Left lung (tissue), 10 donors: ENCODE data around the gene CLDN22. TPM values are rescaled to one million over a fixed set of nuclear protein-coding genes. Genes with fewer than 3 reads are reported as not detected.

ENCODE experiments used
- ATAC-seq: fragments of 200-7000 bp; cut with Tn5 transposase; one replicate; pipeline ENCODE4 v1.9.1; 2020; ENCODE audit warnings: moderate library complexity
- DNase-seq, 4 donors: peaks; one replicate each; pipeline ENCODE4 v3.0.0-alpha.2; 2013 to 2020
- H3K27ac ChIP-seq, 2 donors: fragments of 200-600 bp; sonication (generic) in 1 of 2; one replicate each; pipeline versions ENCODE4 v1.5.0 to v1.8.0; 2020 to 2021
- H3K27me3 ChIP-seq, 2 donors: fragments of 200-600 bp; sonication (generic) in 1 of 2; one replicate each; pipeline versions ENCODE4 v1.5.0 to v1.8.0; 2020 to 2021
- H3K36me3 ChIP-seq, 2 donors: fragments of 200-600 bp; sonication (generic) in 1 of 2; one replicate each; pipeline versions ENCODE4 v1.5.0 to v1.8.0; 2020 to 2021
- H3K4me1 ChIP-seq, 2 donors: fragments of 200-600 bp; one replicate each; pipeline ENCODE4 v1.8.0; 2021
- H3K4me3 ChIP-seq, 2 donors: fragments of 200-600 bp; sonication (generic) in 1 of 2; one replicate each; pipeline versions ENCODE4 v1.5.0 to v1.8.0; 2020 to 2021; ENCODE audit warnings: mild to moderate bottlenecking in 1 of 2
- H3K9me3 ChIP-seq, 2 donors: fragments of 200-600 bp; sonication (generic) in 1 of 2; one replicate each; pipeline versions ENCODE4 v1.5.0 to v1.8.0; 2020 to 2021
- intact Hi-C, 2 donors: fragments of 100-400 bp; cut with DNase I; formaldehyde crosslinking; loops; one replicate each; pipeline versions ENCODE4 v1.11.2 to v1.14.2; 2022
- polyA plus RNA-seq, 6 donors: library from polyadenylated mRNA; unstranded; fragments of 120-200 nt; gene quantifications; one replicate each; pipeline ENCODE4 v1.2.1, GENCODE V29; 2013; ENCODE audit not compliant: insufficient read length in 6 of 6
- total RNA-seq, 2 donors: library from RNA; stranded (reverse); fragmentation: NEBNext Ultra II Directional; extraction: Animal tissue kit (Norgen Biotek cat#: 25700); gene quantifications; one replicate each; pipeline ENCODE4 v1.2.1, GENCODE V29; 2021
- TF ChIP-seq, protein P1 (sequence below), 2 donors: fragments of 200-600 bp; sonication (generic) in 1 of 2; IDR thresholded peaks; one replicate each; pipeline versions ENCODE4 v1.5.0 to v1.8.0; 2021; ENCODE audit warnings: antibody characterized with exemption in 2 of 2
- donor health status: DM: no; HTN: yes; CAD: no.
- donor health status: DM: no; HTN: no; CAD: no.

The CLDN22 gene
- total and polyA plus RNA-seq, 8 donors = 0.45 to 0.74 (median 0.60) TPM; not detected in 3

DNA sequence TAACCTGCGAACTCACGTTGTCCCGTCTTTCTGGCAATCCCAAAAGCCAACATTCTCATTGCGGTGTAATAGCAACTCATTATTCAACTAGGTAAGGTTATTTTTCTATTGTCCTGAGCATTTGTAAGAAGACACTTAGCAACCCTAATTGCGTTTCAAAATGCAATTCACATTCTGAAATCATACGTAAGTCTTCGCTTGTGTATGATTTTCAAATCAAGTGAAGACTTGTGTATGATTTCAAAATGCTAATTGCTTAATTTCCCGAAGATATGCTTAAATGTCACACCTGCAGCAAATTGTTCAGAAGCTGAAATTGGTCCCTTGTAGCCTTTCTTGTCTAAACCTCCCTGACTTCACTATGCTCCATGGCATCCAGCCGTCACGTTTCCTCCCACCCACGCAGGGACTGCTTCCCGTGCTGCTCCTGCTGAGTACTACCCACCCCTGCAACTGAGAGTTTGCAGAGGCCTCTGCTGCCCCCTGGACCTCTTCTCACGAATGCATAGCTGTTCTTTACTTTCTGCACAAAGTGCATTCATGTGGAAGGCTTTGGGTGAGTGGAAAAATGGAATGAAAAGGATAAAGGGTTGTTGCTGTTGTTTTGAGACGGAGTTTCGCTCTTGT is 43.0 kb upstream of the CLDN22 start:
- no peaks in the 10 kb centered on the region for H3K4me1 ChIP-seq
- TF ChIP-seq, protein P1, sequence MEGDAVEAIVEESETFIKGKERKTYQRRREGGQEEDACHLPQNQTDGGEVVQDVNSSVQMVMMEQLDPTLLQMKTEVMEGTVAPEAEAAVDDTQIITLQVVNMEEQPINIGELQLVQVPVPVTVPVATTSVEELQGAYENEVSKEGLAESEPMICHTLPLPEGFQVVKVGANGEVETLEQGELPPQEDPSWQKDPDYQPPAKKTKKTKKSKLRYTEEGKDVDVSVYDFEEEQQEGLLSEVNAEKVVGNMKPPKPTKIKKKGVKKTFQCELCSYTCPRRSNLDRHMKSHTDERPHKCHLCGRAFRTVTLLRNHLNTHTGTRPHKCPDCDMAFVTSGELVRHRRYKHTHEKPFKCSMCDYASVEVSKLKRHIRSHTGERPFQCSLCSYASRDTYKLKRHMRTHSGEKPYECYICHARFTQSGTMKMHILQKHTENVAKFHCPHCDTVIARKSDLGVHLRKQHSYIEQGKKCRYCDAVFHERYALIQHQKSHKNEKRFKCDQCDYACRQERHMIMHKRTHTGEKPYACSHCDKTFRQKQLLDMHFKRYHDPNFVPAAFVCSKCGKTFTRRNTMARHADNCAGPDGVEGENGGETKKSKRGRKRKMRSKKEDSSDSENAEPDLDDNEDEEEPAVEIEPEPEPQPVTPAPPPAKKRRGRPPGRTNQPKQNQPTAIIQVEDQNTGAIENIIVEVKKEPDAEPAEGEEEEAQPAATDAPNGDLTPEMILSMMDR (IDR thresholded peaks at IDR 0.05) = no peak
- DNase-seq (no peak), ATAC-seq (no peak)
- H3K27ac ChIP-seq = no peak overlapping the region
- no peak overlapping the region for H3K4me3 ChIP-seq
- H3K9me3 ChIP-seq = no peaks in the 10 kb centered on the region
- H3K36me3 ChIP-seq = no peaks in the 10 kb centered on the region
- intact Hi-C loops = no loop called here
- no peaks in the 10 kb centered on the region for H3K27me3 ChIP-seq

DNA sequence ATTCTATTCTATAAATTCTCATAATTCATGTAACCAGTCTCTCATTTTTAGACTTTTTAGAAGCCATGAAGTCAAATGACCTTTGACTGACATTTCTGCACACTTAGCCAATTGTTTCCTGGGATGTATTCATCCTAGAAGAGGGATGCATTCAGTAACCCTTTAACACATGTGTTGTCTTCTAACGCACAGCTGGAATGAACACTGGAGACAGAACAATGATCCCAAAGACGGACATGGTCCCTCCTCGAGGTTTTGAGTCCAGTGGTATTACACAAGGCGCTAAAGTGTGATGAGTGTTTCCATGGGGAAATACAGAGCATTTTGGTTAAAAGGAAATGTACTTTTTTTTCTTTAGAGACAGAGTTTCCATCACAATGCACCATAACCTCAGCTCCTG is 42.0 kb upstream of the CLDN22 start:
- intact Hi-C loops = no loop called here
- H3K27me3 ChIP-seq = no peaks in the 10 kb centered on the region
- H3K4me1 ChIP-seq = no peaks in the 10 kb centered on the region
- H3K4me3 ChIP-seq = no peak overlapping the region
- ATAC-seq = no peak
- DNase-seq = no peak
- H3K36me3 ChIP-seq = no peaks in the 10 kb centered on the region
- no peaks in the 10 kb centered on the region for H3K9me3 ChIP-seq
- TF ChIP-seq, protein P1 (IDR thresholded peaks at IDR 0.05) = no peak
- H3K27ac ChIP-seq = no peak overlapping the region

DNA sequence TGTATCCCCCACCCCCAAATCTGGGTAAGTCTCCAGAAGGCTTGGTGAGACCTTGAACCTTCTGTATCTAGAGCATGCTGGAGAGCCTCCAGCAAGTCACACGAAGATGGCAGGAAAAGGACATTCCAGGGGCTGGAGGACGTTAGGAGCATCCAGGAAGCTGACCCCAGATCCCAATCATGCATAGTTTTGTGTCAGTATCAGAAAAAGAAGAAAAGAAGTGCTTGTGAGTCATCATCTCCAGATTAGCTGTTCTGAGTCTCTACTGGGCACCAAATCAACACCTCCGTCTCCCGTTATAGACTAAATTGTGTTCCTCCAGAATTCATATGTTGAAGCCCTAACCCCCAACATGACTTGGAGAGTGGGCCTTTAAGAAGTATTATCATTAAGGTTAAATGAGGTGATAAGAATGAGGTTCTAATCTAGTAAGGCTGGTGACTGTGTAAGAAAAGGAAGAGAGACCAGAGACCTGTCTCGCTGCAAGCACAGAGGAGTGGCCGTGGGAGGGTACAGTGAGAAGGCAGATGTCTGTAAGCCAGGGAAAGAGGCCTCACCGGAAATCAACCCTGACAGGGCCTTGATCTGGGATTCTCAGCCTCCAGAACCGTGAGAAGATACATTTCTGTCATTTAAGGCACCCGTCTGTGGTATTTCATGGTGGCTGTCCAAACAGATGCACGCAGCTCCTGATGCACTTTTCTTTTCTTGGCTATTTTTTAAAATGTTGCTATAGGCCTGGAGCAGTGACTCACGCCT is 40.3 kb upstream of the CLDN22 start:
- TF ChIP-seq, protein P1 (IDR thresholded peaks at IDR 0.05) = no peak
- ATAC-seq = no peak
- intact Hi-C loops = no loop called here
- Histone ChIP-seq H3K27ac (no peak overlapping the region), H3K36me3 (no peaks in the 10 kb centered on the region), H3K4me3 (no peak overlapping the region), H3K4me1 (no peaks in the 10 kb centered on the region), H3K27me3 (no peaks in the 10 kb centered on the region), H3K9me3 (no peaks in the 10 kb centered on the region)
- DNase-seq = no peak

DNA sequence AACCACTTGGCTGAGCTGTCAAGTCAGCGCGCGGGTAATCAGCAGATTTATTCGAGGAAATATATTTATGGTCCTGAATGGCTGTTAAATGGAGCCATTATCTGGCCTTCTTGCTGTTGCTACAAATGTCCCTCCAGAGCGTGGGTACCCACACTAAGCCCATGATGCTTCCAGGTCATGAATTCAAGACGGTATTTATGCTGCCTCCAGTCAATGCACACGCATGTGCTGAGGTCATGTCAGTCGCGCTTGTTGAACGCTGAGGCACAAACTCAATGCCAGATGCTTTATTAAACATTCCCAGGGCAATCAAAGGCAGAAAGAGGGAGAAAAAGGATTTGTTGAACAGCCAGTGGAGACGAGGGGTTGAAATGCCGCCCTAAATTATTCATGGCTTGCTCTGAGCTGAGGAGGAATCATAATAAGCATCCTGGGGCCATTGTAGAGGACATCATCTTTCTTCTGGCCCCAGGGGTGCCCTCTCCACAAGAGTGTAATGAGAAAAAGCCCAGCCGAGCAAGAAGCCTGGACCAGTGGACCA is 38.2 kb upstream of the CLDN22 start:
- intact Hi-C loops = no loop called here
- Histone ChIP-seq H3K27me3 (no peaks in the 10 kb centered on the region), H3K9me3 (no peaks in the 10 kb centered on the region), H3K36me3 (no peaks in the 10 kb centered on the region), H3K27ac (no peak overlapping the region), H3K4me1 (no peaks in the 10 kb centered on the region), H3K4me3 (no peak overlapping the region)
- no peak for ATAC-seq
- TF ChIP-seq, protein P1 (IDR thresholded peaks at IDR 0.05) = no peak
- no peak for DNase-seq

DNA sequence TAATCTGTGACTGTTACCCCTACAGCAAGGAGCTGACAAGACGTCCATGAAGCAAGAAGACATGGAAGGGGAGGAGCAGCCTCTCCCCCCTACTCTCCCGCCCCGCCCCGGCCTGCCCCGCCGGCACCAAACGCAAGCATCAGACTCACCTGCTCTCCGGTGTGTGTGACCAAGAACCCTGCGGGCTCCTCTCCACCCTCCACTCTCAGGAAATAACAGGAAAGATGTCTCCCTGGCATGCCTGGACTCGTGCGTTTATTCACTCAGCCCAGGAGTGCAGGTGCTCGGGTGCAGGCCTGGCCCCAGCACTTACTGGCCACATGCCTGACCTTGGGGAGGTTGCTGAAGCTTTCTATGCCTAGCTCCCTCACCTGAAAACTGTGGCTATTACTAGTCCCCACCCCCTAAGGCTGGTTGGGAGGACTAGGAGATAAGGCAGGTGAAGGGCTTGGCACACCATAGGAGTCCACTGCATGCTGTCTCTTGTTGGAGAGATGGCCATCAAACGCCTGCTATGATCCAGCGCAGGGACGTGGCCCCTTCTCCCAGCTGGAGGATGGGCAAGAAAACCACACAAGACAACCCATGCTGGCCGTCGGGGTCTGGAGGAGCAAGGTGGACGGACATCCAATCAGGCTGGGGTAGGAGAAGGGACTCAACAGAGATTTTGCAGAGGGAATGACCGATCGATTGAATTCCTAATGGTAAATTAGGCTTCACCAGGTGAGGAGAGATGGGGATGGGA is 37.0 kb upstream of the CLDN22 start:
- TF ChIP-seq, protein P1 (IDR thresholded peaks at IDR 0.05) = no peak
- Histone ChIP-seq H3K27ac (no peak overlapping the region), H3K36me3 (no peaks in the 10 kb centered on the region), H3K4me3 (no peak overlapping the region), H3K4me1 (no peaks in the 10 kb centered on the region), H3K9me3 (no peaks in the 10 kb centered on the region), H3K27me3 (no peaks in the 10 kb centered on the region)
- ATAC-seq = no peak
- intact Hi-C loops = no loop called here
- DNase-seq = no peak
